Mucosa of rectum (tissue), 2 donors: ENCODE data around the gene DLG1.

Source experiments
- H3K27ac ChIP-seq, 2 donors: one replicate each; pipeline ENCODE4 v1.7.0; 2013; ENCODE audit warnings: inconsistent platforms in 2 of 2, low read depth in 2 of 2, low read length in 2 of 2
- H3K27me3 ChIP-seq, 2 donors: one replicate each; pipeline ENCODE4 v1.7.0; 2013; ENCODE audit warnings: low read length in 2 of 2; ENCODE audit not compliant: control insufficient read depth in 2 of 2, insufficient read depth in 2 of 2
- H3K36me3 ChIP-seq, 2 donors: one replicate each; pipeline ENCODE4 v1.7.0; 2013; ENCODE audit warnings: low read length in 2 of 2; ENCODE audit not compliant: control insufficient read depth in 2 of 2, insufficient read depth in 2 of 2
- H3K4me1 ChIP-seq, 2 donors: one replicate each; pipeline ENCODE4 v1.7.0; 2013; ENCODE audit warnings: low read length in 2 of 2, mild to moderate bottlenecking in 1 of 2; ENCODE audit not compliant: control insufficient read depth in 2 of 2, insufficient read depth in 2 of 2
- H3K4me3 ChIP-seq, 2 donors: one replicate each; pipeline ENCODE4 v1.7.0; 2013; ENCODE audit warnings: low read length in 2 of 2
- H3K9ac ChIP-seq, 2 donors: one replicate each; pipeline ENCODE4 v1.7.0; 2013; ENCODE audit warnings: low read length in 2 of 2, low read depth in 1 of 2, mild to moderate bottlenecking in 1 of 2
- H3K9me3 ChIP-seq, 2 donors: one replicate each; pipeline ENCODE4 v1.7.0; 2013; ENCODE audit warnings: low read length in 2 of 2; ENCODE audit not compliant: control insufficient read depth in 2 of 2
- donor health status: healthy.
- donor health status: Normal muscosa, but diverticular disease.

The DLG1 gene

GRCh38 chr3:197302696-197303341 is 4.4 kb upstream of the DLG1 start:
- H3K9ac ChIP-seq, result no peak overlapping the region

GRCh38 chr3:197302033-197302432 is 3.6 kb upstream of the DLG1 start:
- no peaks in the 10 kb centered on the region for H3K27me3 ChIP-seq
- H3K27ac ChIP-seq, result no peak overlapping the region
- H3K36me3 ChIP-seq, result no peaks in the 10 kb centered on the region
- H3K9ac ChIP-seq, result no peak overlapping the region
- no peak overlapping the region for H3K4me3 ChIP-seq
- H3K4me1 ChIP-seq, result peaks cover 4 to 8% of the 10 kb centered on the region in 2 donors
- H3K9me3 ChIP-seq, result no peaks in the 10 kb centered on the region

More at GRCh38 chr3:197302696-197303341, 4.4 kb upstream of the DLG1 start:
- H3K4me1 ChIP-seq, result peaks cover 4 to 8% of the 10 kb centered on the region in 2 donors
- H3K9me3 ChIP-seq, result no peaks in the 10 kb centered on the region
- H3K27me3 ChIP-seq, result no peaks in the 10 kb centered on the region
- H3K27ac ChIP-seq, result no peak overlapping the region
- no peaks in the 10 kb centered on the region for H3K36me3 ChIP-seq
- H3K4me3 ChIP-seq, result no peak overlapping the region

- Histone ChIP-seq H3K27me3 (no peaks in the 10 kb centered on the region), H3K9ac (no peak overlapping the region), H3K9me3 (no peaks in the 10 kb centered on the region), H3K36me3 (no peaks in the 10 kb centered on the region), H3K27ac (no peak overlapping the region), H3K4me1 (peaks cover 11 to 12% of the 10 kb centered on the region in 2 donors), H3K4me3 (no peak overlapping the region)
Observed at GRCh38 chr3:197300361-197300760, 1.9 kb upstream of the DLG1 start.

GRCh38 chr3:197298945-197299854 is 788 bp upstream of the DLG1 start:
- peaks cover 11 to 12% of the 10 kb centered on the region in 2 donors for H3K4me1 ChIP-seq
- peak overlapping the region; percentile 57 to 93 for H3K9ac ChIP-seq
- H3K27me3 ChIP-seq, result no peaks in the 10 kb centered on the region

GRCh38 chr3:197297476-197298340 is 704 bp downstream of the DLG1 start:
- Histone ChIP-seq H3K36me3 (peaks cover 2 to 5% of the 10 kb centered on the region in 2 donors), H3K4me1 (peaks cover 11 to 12% of the 10 kb centered on the region in 2 donors), H3K27me3 (no peaks in the 10 kb centered on the region), H3K27ac (peak overlapping the region; percentile 94 to 96), H3K9ac (peak overlapping the region; percentile 89 to 93), H3K4me3 (peak overlapping the region; percentile 94), H3K9me3 (no peaks in the 10 kb centered on the region)

More at GRCh38 chr3:197298945-197299854, 788 bp upstream of the DLG1 start:
- peaks cover 0 to 5% of the 10 kb centered on the region in 2 donors for H3K36me3 ChIP-seq
- H3K27ac ChIP-seq, result peak overlapping the region; percentile 94 to 96
- peak overlapping the region; percentile 94 for H3K4me3 ChIP-seq
- no peaks in the 10 kb centered on the region for H3K9me3 ChIP-seq

- H3K36me3 ChIP-seq, result peaks cover 5 to 9% of the 10 kb centered on the region in 2 donors
- H3K9me3 ChIP-seq, result no peaks in the 10 kb centered on the region
- H3K4me1 ChIP-seq, result peaks cover 11 to 12% of the 10 kb centered on the region in 2 donors
- no peaks in the 10 kb centered on the region for H3K27me3 ChIP-seq
- peak overlapping the region; percentile 68 to 93 for H3K9ac ChIP-seq
- peak overlapping the region; percentile 94 to 96 for H3K27ac ChIP-seq
- peak overlapping the region; percentile 94 for H3K4me3 ChIP-seq
Observed at GRCh38 chr3:197297002-197297401, 1.4 kb downstream of the DLG1 start.

- Histone ChIP-seq H3K27me3 (no peaks in the 10 kb centered on the region), H3K9ac (peak overlapping the region; percentile 68 to 93), H3K9me3 (no peaks in the 10 kb centered on the region), H3K4me3 (peak overlapping the region; percentile 94), H3K4me1 (peaks cover 11 to 12% of the 10 kb centered on the region in 2 donors), H3K27ac (peak overlapping the region; percentile 94 to 96), H3K36me3 (peaks cover 7 to 14% of the 10 kb centered on the region in 2 donors)
Observed at GRCh38 chr3:197296545-197296944, 1.9 kb downstream of the DLG1 start.

GRCh38 chr3:197295871-197296270 is 2.5 kb downstream of the DLG1 start:
- no peak overlapping the region for H3K27ac ChIP-seq

GRCh38 chr3:197293605-197294237 is 4.7 kb downstream of the DLG1 start:
- Histone ChIP-seq H3K27ac (no peak overlapping the region), H3K9me3 (no peaks in the 10 kb centered on the region), H3K27me3 (no peaks in the 10 kb centered on the region), H3K9ac (no peak overlapping the region), H3K36me3 (peaks cover 13 to 26% of the 10 kb centered on the region in 2 donors), H3K4me1 (peaks cover 3 to 8% of the 10 kb centered on the region in 2 donors), H3K4me3 (no peak overlapping the region)

More at GRCh38 chr3:197295871-197296270, 2.5 kb downstream of the DLG1 start:
- no peak overlapping the region for H3K9ac ChIP-seq
- H3K9me3 ChIP-seq, result no peaks in the 10 kb centered on the region
- peaks cover 10 to 16% of the 10 kb centered on the region in 2 donors for H3K36me3 ChIP-seq
- H3K4me3 ChIP-seq, result no peak overlapping the region
- H3K4me1 ChIP-seq, result peaks cover 11 to 12% of the 10 kb centered on the region in 2 donors
- H3K27me3 ChIP-seq, result no peaks in the 10 kb centered on the region
